Coronary artery (tissue), 2 donors: ENCODE measurements around the gene SNRNP48.

Experiments
- DNase-seq: peaks from one replicate; pipeline ENCODE4 v3.0.0-alpha.2; 2017; ENCODE audit warnings: low spot score
- H3K27ac ChIP-seq, 2 donors: fragments of 200-600 bp; sonication (generic); one replicate each; pipeline ENCODE4 v1.5.1; 2016 to 2019
- H3K4me3 ChIP-seq: fragments of 200-600 bp; sonication (generic); 2 replicates; pipeline ENCODE4 v1.5.1; 2016; ENCODE audit warnings: mild to moderate bottlenecking, moderate library complexity
- CTCF ChIP-seq: fragments of 200-600 bp; sonication (generic); IDR thresholded peaks from one replicate; pipeline ENCODE4 v1.5.1; 2019; ENCODE audit warnings: antibody characterized with exemption

SNRNP48 gene

DNA sequence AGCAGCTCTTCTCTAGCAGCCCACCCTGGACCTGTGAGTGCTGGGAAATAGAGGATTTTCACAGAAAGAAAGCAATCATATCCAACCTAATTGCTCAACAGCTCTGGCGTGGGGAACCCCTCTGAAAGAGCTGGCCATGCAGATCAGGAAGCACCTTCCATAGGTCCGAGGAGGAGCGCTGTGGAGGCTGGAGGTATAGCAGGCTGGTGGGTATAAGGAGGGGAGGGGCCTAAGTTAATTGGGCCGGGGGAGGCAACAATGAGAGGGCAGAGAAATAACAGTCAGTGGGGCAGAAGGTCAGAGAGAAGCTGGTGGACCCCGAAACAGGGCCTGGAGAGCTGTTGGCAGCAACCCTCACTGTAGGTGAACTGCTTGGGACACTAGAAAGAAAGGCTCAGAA, 40.8 kb downstream of the SNRNP48 start:
- H3K4me3 ChIP-seq: no peak overlapping the region
- DNase-seq: no peak
- H3K27ac ChIP-seq: no peak overlapping the region
- TF ChIP-seq CTCF: no peak

DNA sequence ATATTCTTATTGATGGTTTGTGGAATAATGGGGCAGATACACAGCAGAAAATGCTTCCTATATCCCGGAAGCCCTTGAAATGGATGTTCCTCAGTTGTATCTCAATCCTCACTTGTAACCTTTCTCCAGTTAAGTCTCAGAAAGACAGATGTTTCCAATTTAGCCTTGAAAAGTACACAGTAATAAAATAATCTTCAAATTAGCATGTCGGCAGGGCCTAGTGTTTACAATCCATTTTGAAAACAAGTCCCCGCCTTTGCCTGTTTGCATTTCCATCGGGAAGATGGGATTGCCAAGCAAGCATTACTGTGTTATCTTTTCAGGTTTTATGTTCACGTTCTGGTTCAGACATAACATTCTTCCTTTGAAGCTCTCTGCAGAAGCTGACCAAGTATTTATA, 41.5 kb downstream of the SNRNP48 start:
- no peak overlapping the region for H3K4me3 ChIP-seq
- H3K27ac ChIP-seq: no peak overlapping the region
- TF ChIP-seq CTCF: no peak
- no peak for DNase-seq

DNA sequence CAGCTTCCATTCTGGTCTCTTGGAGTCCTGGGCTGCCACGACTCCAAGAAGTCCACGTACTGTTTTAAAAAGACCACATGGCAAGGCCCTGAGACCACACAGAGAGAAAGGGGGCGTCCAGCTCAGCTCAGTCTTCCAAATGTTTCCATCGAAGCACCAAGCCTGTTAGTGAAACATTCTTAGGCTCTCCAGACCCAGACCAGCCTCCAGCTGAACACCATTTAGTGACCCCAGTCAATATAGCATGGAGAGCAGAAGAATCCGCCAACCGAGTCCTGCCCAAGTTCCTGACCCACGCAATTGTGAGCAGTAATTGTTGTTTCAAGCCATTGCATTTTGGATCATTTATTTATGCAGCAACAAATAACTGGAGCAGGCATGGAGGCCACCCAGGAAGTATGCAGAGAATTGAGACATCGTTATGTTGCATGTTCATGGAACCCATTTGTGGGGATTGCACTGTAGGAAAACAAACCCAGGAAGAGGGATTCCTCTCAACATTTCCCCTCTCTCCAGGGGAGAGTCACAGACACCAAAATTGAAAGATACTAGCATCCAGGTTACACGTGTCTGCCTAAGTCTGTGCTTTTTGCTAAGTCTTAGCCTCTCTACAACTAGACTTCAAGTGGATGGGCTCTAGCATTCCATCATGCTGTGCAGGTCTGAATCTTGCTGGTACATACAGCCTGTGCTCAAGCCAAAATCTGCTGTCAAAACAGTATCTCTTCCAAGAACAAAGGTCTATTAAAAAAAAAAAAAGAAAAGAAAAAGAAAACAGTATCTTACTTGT, 42.7 kb downstream of the SNRNP48 start:
- no peak for TF ChIP-seq CTCF
- no peak for DNase-seq
- H3K4me3 ChIP-seq: no peak overlapping the region
- H3K27ac ChIP-seq: no peak overlapping the region

DNA sequence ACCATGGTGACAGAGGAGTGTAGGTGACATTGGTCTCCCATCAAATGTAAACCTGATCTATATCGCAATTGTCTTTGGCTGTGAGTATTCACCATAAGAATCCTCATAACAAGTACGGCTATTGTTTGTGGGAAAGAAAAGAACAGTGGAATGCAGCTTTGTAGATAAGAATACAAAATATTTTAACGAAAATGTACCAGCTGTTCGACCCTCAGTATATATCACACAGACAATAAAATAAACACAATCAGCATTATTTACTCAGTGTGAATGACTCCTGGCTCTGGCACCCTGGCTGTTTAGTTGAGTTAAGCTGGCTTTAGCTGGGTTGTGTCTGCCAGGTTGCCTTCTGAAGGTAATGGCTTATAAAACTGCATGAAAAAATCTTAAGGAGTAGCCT, 43.4 kb downstream of the SNRNP48 start:
- DNase-seq: no peak

DNA sequence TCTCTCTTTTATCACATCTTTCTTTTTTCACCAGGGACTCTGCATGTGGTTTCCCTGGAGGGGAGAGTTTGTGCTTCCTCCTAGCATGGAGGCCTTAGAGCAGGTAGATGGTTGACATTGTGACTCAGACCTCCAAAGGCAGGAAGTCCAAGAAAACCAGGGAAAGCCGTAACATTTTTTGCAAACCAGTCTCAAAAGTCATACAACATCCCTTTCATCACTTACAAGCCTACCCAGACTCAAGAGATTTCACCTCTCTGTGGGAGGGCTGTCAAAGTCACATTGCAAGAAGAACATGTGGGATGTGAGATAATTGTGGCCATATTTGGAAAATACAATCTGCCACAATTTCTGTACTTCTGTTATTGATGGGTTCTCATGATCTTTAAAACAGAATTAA, 46.2 kb downstream of the SNRNP48 start:
- no peak for TF ChIP-seq CTCF
- Histone ChIP-seq H3K27ac (no peak overlapping the region), H3K4me3 (no peak overlapping the region)
- DNase-seq: no peak

More for the DNA sequence above, 43.4 kb downstream of the SNRNP48 start:
- no peak for TF ChIP-seq CTCF
- H3K27ac ChIP-seq: no peak overlapping the region
- no peak overlapping the region for H3K4me3 ChIP-seq

- Histone ChIP-seq H3K4me3 (no peak overlapping the region), H3K27ac (no peak overlapping the region)
- no peak for DNase-seq
- TF ChIP-seq CTCF: no peak
These were observed 47.5 kb downstream of the SNRNP48 start for GRCh38 chr6:7637533-7637932.

DNA sequence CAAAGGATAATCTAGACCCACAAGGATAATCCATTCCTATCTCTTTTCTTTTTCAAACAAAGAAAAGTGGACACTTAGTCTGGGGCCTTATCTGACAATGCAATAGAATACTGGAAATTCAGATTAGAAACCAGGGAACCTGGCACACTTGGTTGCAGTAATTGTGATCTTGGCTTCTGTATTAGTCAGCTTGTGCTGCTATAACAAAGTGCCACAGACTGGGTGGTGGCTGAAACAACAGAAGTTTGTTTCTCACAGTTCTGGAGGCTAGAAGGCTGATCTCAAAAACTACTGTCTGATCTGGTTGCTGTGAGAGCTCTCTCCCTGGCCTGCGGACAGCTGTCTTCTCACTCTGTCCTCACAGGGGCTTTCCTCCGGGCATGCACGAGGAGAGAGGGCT, 49.4 kb downstream of the SNRNP48 start:
- no peak overlapping the region for H3K4me3 ChIP-seq
- no peak for DNase-seq
- H3K27ac ChIP-seq: no peak overlapping the region
- no peak for TF ChIP-seq CTCF
